ENCODE data around the gene SYT15B. TPM values are rescaled to one million over a fixed set of nuclear protein-coding genes. Genes with fewer than 3 reads are reported as not detected.
A peak's percentile ranks its signal among the peaks of the same experiment; 100 is the strongest.
"Not testable (repeated sequence)": the region's sequence is repeated elsewhere in the genome, so short reads cannot be mapped to it uniquely, and the experiment has no call there.

Gene SYT15B
- total RNA-seq: 1 to 10 TPM in 1 of 3 donors, under 1 TPM in 2; 0.60 to 1.3 (median 0.98) TPM
- long read RNA-seq, donor 1, partial matches to known transcripts: 1 of 1 reads
- long read RNA-seq, donor 1, other reads (novel, unspliced or antisense): 0 of 1 reads
- long read RNA-seq, donor 2, partial matches to known transcripts: 0 of 2 reads
- long read RNA-seq, donor 2, other reads (novel, unspliced or antisense): 2 of 2 reads

DNA sequence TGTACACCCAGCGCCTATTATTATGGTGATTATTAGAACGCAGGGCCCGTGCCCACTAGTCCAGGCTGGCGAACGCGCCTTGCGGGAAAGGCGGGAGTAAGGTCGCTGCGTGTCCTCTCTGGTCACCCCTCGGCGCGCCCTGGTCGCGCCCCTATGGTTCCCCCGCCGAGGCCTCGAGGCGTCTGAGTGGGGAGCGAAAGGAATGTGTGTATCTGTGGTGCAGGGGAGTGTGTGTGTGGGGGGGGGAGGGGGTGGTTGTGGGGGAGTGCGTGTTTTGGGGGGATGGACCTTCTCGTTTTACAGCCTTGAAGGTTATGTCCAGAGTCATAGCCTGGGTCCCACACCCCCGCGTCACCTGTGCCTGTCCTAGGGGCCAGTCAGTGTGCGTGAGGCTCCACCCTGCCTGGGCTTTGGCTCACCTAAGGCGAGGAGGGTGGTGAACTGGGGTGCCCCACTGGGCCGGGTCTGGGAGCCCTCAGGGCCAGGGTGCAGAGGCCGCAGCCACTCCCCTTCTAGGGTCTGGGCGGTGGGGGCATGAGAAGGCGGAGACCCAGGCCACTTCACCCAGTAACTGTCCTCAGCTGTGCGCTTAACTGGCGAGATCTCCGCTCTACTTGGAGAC, at the start of gene SYT15B:
Gene SYT15B, minus strand, starts transcription at position 39 of the 622 bp plus-strand sequence. CDS start 952 bp downstream, outside the sequence.
- DNase-seq; H3K4me1 ChIP-seq (ENCODE audit: low read depth); H3K4me3 ChIP-seq; H3K9me3 ChIP-seq; H3K36me3 ChIP-seq (ENCODE audit: low read depth); ATAC-seq; intact Hi-C loops (cut with DNase I, micrococcal nuclease): not testable (repeated sequence)

GRCh38 chr10:47779590-47779989, 16.2 kb upstream of the SYT15B start:
- DNase-seq; H3K4me1 ChIP-seq (ENCODE audit: low read depth); H3K9me3 ChIP-seq; intact Hi-C loops (cut with DNase I, micrococcal nuclease); H3K36me3 ChIP-seq (ENCODE audit: low read depth); ATAC-seq; H3K4me3 ChIP-seq: not testable (repeated sequence)

DNA sequence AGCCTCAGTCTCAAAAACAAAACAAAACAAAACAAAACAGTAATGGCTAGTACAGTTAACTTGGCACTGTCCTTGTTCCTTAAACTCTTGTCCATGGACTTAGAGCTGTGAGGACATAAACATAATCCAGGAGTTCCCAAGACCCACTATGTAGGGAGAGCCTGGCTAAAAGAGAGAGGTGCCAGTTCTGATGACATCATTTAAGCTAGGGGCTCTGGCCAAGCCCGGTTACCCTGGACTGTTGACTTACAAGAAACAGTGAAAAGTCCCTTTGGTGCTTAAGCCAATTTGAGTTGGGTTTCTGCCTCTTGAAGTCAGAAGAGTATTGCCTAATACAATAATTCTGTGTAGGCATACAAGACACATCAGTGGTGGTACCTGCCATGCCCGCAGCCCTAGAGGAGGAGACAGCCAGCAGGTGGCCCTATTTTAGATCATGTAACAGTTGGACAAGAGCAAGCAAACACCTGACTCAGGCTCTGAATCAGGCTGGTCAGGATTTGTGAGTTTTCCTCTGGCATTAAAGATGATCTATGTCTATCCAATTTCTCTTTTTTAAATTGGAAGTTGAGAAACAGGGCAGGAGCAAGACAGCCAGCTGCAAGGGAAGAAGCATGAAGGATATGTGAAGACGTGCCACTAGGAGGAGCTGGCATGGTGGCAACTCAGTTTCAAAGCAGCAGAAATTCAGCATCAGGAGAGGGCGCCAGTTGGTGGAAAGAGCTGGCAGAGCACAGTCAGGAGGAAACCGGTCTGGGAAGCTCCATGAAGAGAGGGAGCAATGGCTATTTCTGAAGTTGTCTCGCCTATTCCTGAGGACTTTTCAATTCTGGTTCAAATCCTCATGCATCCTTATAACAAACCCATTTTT, 12.2 kb upstream of the SYT15B start:
- H3K4me3 ChIP-seq; intact Hi-C loops (cut with DNase I, micrococcal nuclease); H3K36me3 ChIP-seq (ENCODE audit: low read depth); H3K9me3 ChIP-seq; H3K4me1 ChIP-seq (ENCODE audit: low read depth): not testable (repeated sequence)
- DNase-seq (peak; percentile 35 to 81 (median 65)), ATAC-seq (peak; percentile 99)

GRCh38 chr10:47770745-47771144, 7.4 kb upstream of the SYT15B start:
- peak; percentile 36 for ATAC-seq
- H3K4me3 ChIP-seq; H3K4me1 ChIP-seq (ENCODE audit: low read depth); H3K36me3 ChIP-seq (ENCODE audit: low read depth); intact Hi-C loops (cut with DNase I, micrococcal nuclease); DNase-seq; H3K9me3 ChIP-seq: not testable (repeated sequence)

GRCh38 chr10:47768578-47769115, 5.3 kb upstream of the SYT15B start:
- H3K9me3 ChIP-seq; H3K4me3 ChIP-seq; intact Hi-C loops (cut with DNase I, micrococcal nuclease); H3K36me3 ChIP-seq (ENCODE audit: low read depth); H3K4me1 ChIP-seq (ENCODE audit: low read depth); ATAC-seq; DNase-seq: not testable (repeated sequence)

GRCh38 chr10:47768085-47768484, 4.7 kb upstream of the SYT15B start:
- ATAC-seq: not testable (repeated sequence)

GRCh38 chr10:47767236-47767635, 3.8 kb upstream of the SYT15B start:
- H3K36me3 ChIP-seq (ENCODE audit: low read depth); DNase-seq; intact Hi-C loops (cut with DNase I, micrococcal nuclease); ATAC-seq; H3K4me3 ChIP-seq; H3K4me1 ChIP-seq (ENCODE audit: low read depth); H3K9me3 ChIP-seq: not testable (repeated sequence)

More at GRCh38 chr10:47768085-47768484, 4.7 kb upstream of the SYT15B start:
- DNase-seq; H3K4me1 ChIP-seq (ENCODE audit: low read depth); H3K9me3 ChIP-seq; H3K4me3 ChIP-seq; intact Hi-C loops (cut with DNase I, micrococcal nuclease); H3K36me3 ChIP-seq (ENCODE audit: low read depth): not testable (repeated sequence)

GRCh38 chr10:47765232-47765631, 1.8 kb upstream of the SYT15B start:
- intact Hi-C loops (cut with DNase I, micrococcal nuclease); DNase-seq; H3K36me3 ChIP-seq (ENCODE audit: low read depth); H3K4me1 ChIP-seq (ENCODE audit: low read depth); H3K4me3 ChIP-seq; H3K9me3 ChIP-seq; ATAC-seq: not testable (repeated sequence)

GRCh38 chr10:47762674-47763553, 478 bp downstream of the SYT15B start:
- DNase-seq; H3K9me3 ChIP-seq; ATAC-seq; H3K4me3 ChIP-seq; H3K4me1 ChIP-seq (ENCODE audit: low read depth); intact Hi-C loops (cut with DNase I, micrococcal nuclease); H3K36me3 ChIP-seq (ENCODE audit: low read depth): not testable (repeated sequence)

DNA sequence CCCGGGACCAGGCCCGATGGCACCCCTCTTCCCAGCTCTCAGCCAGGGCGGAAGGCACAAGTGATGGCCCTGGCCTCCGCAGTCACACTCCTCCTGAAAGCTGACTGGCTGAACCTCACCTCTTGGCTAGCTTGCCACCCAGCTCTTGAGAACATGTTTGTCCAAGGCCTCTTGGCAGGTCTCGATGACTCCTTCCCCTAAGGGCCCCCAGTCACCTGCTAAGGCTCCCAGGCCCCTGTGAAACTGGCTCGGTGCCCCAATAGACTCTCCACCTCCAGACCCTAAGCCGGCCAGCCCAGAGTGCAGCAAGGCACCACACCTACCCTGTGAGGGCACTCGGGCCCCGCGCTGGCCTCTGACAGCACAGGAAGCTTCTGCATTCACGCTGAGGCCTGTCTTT, 4.5 kb downstream of the SYT15B start:
- DNase-seq; intact Hi-C loops (cut with DNase I, micrococcal nuclease); H3K4me1 ChIP-seq (ENCODE audit: low read depth); H3K4me3 ChIP-seq; ATAC-seq; H3K9me3 ChIP-seq; H3K36me3 ChIP-seq (ENCODE audit: low read depth): not testable (repeated sequence)

DNA sequence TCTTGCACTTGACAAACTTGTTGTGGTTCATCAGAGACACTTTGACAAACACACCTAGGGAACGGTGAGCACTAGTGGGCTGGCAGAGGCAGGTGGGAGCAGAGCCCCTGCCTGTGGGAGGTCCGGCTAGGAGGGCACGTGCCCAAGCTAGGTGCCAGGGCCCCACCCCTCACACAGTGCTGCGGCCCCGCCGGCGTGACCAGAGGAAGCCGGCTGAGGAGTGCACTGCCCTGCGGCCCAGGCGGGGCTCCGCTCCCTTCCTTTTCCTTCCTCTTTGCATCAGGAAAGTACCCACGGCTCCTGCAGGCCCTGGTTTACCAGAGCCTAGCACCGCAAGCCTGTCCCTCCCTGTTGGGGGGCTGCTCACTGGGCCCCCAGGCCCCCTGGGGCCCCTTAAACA, 7.2 kb downstream of the SYT15B start:
- H3K36me3 ChIP-seq (ENCODE audit: low read depth); H3K9me3 ChIP-seq; H3K4me3 ChIP-seq; intact Hi-C loops (cut with DNase I, micrococcal nuclease); DNase-seq; H3K4me1 ChIP-seq (ENCODE audit: low read depth): not testable (repeated sequence)
- peak; percentile 60 for ATAC-seq

GRCh38 chr10:47753871-47754270, 9.5 kb downstream of the SYT15B start:
- H3K4me3 ChIP-seq; H3K36me3 ChIP-seq (ENCODE audit: low read depth); DNase-seq; H3K4me1 ChIP-seq (ENCODE audit: low read depth); ATAC-seq; H3K9me3 ChIP-seq; intact Hi-C loops (cut with DNase I, micrococcal nuclease): not testable (repeated sequence)

DNA sequence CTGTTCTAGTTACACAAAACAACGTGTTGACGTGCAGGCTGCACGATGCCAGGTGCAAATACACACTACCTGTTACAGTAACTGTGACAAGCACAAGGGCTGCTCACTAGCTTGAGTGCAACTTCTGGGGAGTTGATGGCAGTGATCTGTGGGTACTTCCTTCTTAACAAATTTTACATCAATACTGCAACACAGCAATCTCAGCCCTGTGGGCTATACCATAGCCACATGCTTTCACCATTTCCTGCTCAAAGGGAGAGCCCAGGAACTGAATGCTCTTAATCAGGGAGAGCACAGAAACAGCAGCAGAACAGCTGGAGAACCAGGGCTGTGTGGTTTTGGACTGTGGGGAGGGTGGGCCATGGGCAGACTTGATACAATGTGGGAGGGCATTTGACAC, 10.2 kb downstream of the SYT15B start:
- DNase-seq; H3K4me1 ChIP-seq (ENCODE audit: low read depth); H3K4me3 ChIP-seq; ATAC-seq; H3K36me3 ChIP-seq (ENCODE audit: low read depth); intact Hi-C loops (cut with DNase I, micrococcal nuclease); H3K9me3 ChIP-seq: not testable (repeated sequence)

Measured in mucosa of descending colon (tissue), 3 donors.